HG03520 (cell line): ENCODE results near the gene VARS1.
"Not testable (repeated sequence)": the region's sequence is repeated elsewhere in the genome, so short reads cannot be mapped to it uniquely, and the experiment has no call there.

ENCODE experiments used
- ATAC-seq: cut with Tn5 transposase; IDR thresholded peaks from one replicate; pipeline ENCODE4 v1.9.1; 2021; ENCODE audit warnings: mild to moderate bottlenecking, moderate library complexity; ENCODE audit not compliant: unreplicated experiment

The VARS1 gene

DNA sequence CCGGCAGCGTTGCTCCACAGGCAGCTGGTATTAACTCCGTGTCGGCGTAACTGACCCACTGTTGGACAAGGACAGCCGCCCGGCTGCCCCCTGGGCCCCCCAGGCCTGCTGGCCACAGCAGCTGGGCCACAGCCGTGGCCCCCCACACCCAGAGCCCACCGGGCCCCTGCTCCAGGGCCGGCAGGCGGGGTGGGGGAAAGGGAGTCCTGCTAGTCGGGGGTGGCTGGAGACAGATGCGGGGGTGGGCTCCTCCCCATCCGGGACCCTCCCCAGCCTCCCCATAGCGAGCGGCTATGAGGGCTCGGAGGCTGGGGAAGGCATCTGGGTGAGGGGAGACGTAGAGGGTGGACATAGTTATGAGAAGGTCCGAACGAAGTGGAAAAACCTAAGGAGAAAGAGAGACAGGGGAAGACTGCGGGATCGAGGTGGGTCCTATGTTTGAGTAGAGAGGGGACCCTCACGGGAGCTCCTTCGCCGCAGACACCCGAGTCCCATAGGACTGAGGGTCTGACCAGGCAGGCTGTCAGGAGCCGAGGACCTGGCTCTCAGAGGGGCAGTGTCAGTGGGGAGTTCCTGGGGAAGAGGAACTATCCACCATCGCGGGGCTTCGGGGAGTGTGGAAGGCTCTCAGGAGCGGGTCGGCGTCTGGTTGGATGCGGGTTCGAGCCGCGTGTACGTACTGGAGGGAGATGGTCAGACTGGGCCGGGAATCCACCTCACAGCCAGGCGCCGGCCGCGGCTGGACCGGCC is 511 bp downstream of the VARS1 start:
- ATAC-seq = no peak

DNA sequence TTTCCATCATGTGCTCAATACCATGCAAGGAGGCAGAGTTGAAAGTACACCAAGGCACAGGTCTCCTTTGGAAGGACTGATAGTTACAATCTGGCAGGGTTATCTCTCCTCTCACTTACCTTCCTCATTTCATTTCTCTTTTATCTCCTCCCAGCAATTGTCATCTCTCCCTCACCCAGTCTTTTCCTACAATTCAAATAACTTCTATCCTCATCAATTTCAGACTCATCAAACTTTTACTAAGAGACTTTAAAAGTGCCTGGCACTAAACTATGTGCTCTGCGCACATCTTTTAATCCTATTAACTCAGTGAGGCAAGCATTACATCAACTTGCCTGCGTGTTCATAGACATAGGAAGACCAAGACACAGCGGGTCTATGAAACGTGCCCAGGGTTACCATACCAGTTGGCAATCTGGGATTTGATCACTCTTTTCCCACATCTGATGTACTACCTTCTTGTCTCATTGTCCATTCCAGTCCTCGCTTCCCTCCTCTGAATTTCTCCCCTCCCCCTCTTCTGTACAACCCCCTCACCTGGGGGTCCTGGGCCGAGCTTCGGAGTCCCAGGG is 1.2 kb downstream of the VARS1 start:
- ATAC-seq = no peak

DNA sequence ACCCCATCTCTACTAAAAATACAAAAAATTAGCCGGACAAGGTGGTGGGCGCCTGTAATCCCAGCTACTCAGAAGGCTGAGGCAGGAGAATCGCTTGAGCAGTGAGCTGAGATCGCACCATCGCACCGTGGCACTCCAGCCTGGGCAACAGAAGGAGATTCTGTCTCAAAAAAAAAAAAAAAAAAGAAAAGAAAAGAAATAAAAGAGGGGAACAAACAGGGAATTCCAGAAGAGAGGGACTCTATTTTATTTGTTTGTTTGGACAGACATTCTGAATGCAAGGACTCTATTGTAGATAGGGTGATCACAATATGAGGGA is 1.7 kb downstream of the VARS1 start:
- ATAC-seq = not testable (repeated sequence)

DNA sequence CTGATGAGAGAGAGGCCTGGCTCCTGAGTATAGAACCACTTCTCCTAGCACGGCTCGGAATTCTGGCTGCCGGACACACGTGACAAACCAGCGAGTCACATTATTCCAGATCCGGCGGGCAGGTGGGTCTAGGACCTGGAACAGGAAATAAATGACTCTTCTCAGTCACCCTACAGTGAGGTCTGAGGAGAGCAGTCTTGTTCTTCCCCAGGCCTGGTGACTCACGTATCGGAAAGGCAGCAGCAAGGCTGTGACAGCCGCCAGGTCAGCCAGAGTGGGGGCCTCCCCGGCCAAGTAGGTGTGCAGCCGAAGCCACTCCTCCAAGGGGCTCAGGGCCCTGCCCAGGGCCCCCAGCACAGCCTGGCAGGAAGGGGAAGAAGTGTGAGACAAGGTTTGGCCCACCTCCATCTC is 2.8 kb downstream of the VARS1 start:
- ATAC-seq = no peak

DNA sequence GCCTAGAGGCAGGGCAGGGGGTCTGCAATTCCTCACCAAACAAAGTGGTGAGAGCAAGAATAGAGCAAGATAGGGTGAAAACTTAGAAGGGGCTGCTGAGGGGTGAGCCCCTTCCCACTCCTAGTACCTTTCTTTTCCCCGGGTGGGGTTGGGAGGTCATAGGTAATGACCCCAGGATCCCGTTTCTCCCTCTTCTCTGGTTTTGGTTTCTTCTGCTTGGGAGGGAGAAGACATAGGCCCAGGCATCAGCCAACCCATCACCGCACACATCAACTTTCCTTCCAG is 3.5 kb downstream of the VARS1 start:
- no peak for ATAC-seq

DNA sequence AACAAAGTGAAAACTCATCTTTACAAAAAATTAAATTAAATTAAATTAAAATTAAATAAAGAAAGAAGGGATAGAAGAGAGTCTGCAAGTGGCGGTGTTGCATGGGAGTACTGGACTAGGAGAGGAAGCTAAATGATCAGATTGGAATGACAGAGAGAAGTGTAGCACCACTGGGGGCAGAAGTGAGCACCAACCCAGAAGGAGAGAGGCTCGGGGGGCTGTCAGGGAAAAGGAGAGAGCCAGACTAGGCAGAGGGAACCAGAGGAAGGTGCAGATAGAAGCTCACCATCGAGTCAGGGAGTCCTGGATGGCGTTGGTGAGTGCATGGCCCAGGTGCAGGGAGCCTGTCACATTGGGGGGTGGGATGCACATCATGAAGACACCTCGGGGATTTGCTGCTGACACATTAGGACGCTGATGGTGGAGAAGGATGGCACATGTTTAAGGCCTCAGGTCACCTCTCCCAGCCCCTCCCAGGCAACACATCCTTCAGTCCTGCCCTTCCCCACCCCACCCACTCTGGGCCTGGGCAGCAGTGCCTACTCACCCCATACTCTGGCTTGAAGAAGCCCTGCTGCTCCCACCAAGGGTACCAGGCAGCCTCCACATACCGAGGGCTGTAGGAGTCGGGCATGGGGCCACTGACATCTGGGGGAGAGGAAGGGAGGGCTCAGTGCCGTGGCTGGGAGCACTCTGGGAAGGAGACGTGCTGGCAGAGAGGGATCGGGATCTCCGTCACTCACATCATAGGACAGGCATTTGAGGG is 4.0 kb downstream of the VARS1 start:
- ATAC-seq = no peak

DNA sequence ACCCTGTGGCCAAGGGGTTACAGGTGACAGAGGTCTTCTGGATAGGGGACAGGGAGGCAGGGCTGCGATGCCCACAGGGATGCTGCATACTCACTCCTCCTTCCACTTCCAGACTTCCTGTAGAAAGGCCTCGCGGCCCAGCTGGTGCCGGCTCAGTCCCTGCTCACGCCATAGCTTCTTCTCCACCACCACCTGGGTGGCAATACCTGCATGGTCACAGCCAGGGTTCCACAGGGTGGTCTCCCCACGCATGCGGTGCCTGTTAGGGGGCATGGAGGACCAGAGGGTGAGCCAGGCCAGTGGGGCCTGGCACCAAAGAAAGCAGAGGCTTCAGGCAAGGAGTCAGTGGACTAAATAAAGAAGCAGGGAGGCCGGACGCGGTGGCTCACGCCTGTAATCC is 10.1 kb downstream of the VARS1 start:
- no peak for ATAC-seq

DNA sequence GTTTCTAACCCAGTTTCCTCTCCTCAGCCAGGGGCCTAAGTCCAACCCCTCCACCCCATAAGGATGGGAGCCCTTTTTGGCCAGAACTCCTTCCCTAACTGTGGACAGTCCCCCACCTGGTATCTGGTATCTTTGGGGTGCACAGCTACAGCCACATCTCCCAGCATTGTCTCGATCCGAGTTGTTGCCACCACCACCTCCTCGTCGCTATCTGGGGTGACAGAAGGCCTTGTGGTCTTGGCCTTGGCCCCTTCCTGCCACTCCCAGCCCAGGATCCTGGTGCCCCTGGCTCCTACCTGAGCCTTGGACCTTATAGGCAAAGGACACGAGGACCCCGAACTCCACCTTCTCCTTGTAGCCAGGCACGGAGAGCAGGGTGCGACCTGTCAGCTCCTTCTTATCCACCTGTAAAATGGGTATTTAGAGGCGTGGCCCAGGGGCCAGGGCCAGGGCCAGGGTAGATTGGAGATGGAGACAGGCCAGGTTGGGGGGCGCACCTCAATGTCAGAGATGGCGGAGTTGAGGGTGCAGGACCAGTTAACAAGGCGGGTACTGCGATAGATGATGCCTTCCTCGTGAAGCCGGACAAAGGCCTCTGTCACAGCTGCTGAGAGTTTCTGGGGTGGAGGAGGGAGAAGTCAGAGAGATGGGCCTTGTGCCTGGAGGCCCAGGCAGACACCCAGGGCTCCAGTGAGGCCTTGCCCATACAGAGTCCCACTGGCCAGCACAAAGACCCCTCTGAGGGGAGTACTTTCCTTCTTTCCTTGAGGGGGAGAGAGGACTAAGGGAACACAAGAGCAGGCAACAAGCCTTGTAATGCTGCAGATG is 11.2 kb downstream of the VARS1 start:
- no peak for ATAC-seq

DNA sequence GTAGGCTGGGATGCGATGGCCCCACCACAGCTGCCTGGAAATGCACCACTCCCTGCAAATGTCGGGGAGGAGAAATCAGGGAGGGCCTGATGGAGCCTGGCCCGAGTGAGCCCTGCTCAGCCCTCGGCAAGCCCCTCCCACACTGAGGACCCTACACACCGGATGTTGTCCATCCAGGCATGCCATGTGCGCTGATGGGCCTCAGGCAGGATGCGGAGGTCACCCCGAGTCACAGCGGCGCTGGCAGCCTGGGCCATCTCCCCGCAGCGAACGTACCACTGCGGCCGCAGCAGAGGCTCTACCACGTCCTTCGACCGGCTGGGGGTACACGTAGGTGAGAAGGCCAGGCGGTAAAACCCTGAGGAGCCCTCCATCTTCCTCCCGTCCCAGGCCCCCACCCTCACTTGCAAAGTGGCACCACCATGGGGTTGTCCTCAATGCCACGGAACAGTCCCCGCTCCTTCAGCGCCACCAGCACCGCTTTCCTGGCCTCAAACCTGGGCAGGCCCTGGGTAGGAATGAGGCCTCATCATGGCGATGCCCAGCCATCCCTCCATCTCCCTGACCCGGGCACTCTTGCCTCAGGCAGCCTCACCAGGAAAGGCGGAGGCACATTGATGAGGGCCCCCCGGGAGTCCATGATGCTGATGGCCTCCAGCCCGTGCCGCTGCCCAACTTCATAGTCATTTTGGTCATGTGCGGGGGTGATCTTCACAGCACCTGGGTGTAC is 13.3 kb downstream of the VARS1 start:
- no peak for ATAC-seq

DNA sequence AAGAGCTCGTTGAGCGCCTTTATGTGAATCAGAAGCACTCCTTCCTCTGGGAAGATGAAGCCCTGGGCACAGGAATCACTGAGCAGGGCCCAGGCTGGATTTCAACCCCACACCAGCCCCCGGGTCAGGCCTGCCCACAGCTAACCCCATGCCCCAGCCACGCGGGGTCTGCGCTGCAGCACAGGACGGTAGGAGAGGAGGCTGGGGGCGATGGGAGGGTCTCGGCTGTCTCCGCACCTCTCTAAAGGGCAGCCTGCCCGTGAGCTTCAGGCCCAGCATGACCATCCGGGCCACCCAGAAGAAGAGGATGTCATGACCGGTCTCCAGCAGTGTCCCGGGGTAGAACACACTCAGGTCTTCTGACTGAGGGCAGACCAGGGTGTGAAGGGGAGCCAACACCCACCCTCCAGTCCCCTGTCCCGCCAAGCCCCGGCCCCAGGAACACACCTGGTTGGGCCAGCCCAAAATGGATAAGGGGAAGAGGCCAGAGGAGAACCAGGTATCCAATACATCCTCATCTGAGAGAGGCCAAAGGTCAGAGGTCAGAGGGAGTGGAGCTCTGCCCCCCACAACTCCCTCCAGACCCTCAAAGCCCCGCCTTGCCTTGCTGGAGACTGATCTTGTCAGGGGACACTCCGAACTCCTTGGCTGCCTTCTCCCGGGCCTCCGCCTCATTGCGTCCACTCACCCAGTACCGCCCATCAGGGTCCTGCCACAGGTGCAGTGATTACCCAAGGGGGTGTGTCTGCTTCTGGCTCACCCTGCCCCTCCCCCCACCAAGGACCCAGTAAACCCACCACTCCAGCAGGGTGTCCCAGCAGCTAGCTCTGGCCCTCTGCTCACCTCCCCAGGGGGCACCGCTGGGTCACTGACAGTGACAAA is 14.1 kb downstream of the VARS1 start:
- no peak for ATAC-seq

DNA sequence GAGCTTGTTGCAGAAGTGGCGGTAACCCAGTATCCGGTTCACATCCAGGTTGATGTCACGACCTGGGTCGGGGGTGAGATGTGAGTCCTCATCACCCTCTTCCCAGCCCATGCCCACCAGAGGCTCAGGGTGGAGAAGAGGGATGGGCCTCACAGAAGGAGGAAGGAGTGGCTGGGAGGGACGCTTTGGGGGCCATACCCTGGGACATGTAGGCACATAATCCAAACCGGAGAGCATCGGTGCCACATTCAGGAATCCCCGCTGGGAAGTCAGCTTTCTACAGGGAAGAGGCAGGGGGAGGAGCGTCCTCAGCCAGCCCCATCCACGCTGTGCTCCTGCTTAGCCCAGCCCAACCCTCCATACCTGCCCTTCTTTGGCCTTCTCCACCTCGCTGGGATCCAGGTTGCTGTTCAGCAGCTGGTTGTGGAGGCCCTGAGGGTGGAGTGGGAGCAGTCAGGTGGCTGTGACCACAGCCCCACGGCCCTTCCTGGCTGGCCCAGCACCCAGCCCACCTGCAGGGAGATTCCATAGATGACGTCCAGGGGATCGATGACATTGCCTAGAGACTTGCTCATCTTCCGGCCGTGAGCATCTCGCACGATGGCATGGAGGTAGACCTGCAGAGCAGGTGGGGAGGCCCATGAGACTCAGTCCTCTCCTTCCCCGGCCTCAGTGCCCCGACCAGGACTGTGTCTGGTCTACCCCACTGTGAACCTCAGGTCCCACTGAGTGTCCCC is 14.9 kb downstream of the VARS1 start:
- ATAC-seq = no peak

DNA sequence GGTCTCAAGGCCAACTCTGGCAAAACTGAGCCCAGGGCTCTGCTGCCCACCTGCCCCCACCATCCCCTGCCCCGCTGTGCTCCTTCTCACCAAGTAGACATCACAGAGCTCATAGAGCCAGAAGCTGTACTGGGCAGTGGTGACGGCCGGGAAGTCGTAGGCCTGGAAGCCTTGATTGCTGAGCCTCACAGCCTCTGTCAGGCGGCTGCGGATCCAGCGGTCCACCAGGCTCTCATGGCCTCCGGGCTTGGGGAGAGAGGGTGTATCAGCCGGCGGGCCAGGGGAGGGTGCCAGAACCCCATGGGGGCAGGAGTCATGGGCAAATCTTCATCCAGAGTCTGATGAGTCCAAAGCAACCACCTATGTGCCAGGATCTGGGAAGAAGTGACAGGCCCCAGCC is 15.6 kb downstream of the VARS1 start:
- ATAC-seq = no peak

DNA sequence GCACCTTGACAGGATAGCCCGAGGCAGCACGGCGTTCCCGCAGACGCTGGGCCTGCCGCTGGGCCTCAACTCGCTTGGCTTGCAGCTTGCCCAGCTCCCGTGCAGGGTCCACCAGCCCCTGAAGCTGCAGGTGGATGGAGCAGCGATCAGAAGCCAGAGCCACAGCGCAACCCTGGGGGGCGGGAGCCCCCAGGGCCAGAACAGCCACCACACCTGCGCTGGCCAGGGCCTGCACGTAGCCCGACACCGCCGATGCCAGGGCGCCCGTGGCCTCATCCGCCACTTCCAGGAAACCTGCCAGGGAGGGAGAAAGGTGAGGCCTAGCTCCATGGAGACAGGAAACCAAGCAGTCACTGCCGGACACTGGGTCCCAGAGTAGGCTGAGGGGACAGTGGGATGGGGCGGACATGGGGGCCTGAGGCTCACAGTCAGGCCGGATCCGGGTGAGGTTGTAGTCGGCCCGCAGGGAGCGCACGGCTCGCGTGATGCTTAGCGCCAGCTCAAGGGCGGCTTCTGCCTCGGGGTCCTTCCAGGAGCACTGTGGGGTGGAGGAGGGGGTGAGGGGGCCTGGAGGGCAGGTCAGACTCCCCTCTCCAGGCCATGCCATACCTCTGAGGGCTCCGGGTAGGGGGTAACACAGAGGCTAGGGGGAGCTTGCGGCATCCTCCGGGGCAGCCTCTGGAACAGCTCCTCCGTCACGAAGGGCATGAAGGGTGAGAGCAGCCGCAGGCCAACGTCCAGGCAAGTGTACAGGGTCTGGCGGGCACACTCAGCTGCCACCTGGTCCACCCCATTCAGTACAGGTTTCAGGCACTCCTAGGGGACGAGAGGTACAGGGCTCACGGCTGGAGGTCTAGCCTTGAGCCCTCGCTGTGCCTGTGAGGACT is 16.3 kb downstream of the VARS1 start:
- ATAC-seq = no peak

DNA sequence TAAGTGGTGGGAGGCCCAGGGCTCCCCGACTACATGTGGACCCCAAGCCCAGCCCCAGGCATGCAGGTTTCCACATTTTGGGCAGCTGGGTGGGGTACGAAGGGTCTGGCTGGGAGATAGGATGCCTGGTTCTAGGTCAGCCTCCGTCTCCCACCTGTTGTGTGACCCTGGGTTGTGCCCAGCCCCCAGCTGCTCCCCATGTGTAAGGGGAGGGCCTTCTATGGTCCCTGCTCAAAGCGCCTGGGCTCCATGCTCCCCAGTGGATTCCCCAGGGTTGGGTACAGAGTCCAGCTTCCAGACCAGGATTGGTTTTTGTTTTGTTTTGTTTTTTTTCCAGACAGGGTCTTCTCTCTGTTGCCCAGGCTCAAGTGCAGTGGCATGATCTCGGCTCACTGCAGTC is 17.4 kb downstream of the VARS1 start:
- no peak for ATAC-seq

DNA sequence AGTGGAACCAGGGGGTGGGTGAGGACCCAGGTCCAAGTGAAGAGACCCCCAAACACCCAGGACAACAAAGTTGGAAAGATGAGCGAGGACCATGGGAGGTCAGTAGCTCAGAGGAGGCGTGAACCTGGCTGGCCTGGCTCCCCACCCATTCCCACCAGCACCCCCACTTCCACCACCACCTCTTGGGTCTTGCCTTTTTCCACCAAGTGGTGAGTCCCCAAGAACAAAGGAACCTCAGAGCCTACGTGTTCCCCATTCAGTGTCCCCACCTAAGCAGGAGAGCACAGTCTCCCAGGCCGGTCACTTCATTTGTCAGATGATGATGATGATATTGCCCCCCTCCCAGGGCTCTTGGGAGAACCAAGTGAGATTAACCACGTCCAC is 17.9 kb downstream of the VARS1 start:
- ATAC-seq = no peak

DNA sequence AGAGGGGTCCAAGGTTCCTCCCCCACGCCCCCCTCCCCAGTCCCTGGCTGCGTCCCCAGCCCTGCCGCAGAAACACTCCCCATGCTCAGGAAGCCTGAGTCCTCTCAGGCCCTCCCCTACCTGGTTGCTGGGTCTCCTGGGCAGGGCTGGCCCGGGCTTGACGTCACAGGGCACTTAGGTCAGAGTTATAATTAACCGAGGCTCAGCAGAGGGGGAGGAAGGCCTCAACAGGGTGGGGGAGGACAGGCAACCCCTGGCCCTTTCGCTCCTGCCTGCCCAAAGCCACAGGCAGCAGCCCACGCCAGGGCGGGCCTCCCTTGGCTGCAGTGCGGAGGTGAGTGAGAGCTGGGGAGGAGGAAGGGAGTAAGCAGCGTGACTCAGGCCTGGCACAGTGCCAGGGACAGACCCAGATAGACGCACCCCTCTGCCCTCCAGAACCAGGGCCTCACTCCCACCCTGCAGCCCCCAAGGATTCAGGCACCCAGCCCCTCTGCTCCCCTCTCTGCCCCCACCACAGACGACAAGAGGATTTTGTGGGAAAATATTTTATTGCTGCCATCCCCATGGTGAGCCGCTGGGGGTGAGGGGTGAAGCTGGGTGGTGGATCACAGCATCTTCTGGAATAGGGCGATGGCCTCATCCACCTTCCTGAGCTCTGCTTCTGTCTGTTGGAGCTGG is 18.4 kb downstream of the VARS1 start, which contains the start of gene VWA7:
Gene VWA7, minus strand, starts transcription at position 340 of the 678 bp plus-strand sequence. CDS start 549 bp downstream, outside the sequence.
- ATAC-seq = peak; percentile 60

DNA sequence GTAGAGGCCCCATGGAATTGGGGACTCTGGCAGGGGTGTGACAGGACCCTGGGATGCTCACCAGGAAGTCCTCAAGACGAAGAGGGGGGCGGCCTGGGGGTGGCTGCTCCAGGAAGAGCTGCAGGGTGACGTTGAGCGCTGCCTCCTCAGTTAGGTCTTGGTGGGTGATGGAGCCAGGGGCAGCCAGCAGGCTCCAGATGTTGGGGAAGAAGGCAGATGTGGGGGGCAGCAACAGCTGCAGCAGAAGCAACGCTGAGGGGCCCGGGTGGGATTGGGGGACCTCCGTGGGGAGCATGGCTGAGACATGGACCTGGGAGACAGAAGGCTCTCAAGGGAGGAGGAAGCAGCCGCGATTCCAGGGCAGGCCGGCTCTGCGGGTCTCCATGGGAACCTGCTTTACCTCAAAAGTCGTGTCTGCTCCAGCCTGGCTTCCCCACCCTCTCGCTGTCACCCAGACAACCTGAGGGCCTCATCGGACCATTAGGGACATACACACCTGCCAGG is 19.0 kb downstream of the VARS1 start:
- no peak for ATAC-seq
